ENCODE data around the gene NET1.

DNA sequence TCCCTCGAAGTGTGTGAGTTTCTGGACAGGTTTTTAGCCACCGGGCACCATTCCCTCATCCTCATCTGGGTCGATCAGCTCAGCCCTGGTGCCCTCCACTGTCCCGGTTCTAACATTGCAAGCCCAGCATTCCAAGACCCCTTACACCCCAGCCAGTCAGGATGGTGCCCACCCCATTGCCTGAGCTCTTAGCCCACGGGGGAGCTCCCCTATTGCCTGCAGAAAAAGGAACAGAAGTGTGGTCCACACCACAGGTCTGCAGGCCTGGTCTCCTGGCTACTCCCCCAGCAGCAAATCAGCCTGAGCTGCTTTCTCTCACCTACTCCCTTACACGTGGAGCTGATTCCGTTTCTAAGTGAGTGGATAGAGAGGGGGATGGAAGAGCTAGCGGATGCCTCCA lies 82.3 kb downstream of the NET1 start:
- TF ChIP-seq, protein P1, sequence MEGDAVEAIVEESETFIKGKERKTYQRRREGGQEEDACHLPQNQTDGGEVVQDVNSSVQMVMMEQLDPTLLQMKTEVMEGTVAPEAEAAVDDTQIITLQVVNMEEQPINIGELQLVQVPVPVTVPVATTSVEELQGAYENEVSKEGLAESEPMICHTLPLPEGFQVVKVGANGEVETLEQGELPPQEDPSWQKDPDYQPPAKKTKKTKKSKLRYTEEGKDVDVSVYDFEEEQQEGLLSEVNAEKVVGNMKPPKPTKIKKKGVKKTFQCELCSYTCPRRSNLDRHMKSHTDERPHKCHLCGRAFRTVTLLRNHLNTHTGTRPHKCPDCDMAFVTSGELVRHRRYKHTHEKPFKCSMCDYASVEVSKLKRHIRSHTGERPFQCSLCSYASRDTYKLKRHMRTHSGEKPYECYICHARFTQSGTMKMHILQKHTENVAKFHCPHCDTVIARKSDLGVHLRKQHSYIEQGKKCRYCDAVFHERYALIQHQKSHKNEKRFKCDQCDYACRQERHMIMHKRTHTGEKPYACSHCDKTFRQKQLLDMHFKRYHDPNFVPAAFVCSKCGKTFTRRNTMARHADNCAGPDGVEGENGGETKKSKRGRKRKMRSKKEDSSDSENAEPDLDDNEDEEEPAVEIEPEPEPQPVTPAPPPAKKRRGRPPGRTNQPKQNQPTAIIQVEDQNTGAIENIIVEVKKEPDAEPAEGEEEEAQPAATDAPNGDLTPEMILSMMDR (IDR thresholded peaks at IDR 0.05): no peak
- no peak for TF ChIP-seq POLR2AphosphoS5 (IDR thresholded peaks at IDR 0.05)
- no peak for TF ChIP-seq POLR2A (IDR thresholded peaks at IDR 0.05)
- no peak for TF ChIP-seq EP300 (IDR thresholded peaks at IDR 0.05; ENCODE audit: low read depth)

Data from transverse colon (tissue), 4 donors.